ENCODE results near the gene MCF2L. TPM values are rescaled to one million over a fixed set of nuclear protein-coding genes. Genes with fewer than 3 reads are reported as not detected.

MCF2L gene
- total and polyA plus RNA-seq, 4 donors = 21.0 to 78.7 (median 35.9) TPM

DNA sequence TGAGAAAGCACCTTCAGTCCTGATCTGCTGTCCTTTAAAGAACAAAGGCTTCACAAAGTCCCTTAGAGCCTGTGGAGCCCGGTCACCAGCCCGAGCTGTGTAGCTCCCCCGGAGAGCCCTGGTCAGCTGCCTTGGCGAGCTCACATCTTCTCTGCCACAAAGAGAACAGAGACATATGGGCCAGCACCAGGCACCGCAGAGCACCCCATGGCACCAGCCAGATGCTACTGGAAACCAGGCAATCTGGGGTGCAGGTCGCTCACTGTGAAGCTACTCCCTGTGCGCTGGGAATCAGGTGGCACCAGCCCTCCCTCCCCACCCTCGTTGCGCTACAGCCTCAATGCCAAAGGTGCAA, 92.2 kb downstream of the MCF2L start:
- no peak for DNase-seq
- 92 to 94% methylated on average over 9 of the region's 9 CpGs for WGBS, 2 donors
- TF ChIP-seq, protein P1, sequence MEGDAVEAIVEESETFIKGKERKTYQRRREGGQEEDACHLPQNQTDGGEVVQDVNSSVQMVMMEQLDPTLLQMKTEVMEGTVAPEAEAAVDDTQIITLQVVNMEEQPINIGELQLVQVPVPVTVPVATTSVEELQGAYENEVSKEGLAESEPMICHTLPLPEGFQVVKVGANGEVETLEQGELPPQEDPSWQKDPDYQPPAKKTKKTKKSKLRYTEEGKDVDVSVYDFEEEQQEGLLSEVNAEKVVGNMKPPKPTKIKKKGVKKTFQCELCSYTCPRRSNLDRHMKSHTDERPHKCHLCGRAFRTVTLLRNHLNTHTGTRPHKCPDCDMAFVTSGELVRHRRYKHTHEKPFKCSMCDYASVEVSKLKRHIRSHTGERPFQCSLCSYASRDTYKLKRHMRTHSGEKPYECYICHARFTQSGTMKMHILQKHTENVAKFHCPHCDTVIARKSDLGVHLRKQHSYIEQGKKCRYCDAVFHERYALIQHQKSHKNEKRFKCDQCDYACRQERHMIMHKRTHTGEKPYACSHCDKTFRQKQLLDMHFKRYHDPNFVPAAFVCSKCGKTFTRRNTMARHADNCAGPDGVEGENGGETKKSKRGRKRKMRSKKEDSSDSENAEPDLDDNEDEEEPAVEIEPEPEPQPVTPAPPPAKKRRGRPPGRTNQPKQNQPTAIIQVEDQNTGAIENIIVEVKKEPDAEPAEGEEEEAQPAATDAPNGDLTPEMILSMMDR (IDR thresholded peaks at IDR 0.05; ENCODE audit: control extremely low read depth, extremely low read depth) = no peak

DNA sequence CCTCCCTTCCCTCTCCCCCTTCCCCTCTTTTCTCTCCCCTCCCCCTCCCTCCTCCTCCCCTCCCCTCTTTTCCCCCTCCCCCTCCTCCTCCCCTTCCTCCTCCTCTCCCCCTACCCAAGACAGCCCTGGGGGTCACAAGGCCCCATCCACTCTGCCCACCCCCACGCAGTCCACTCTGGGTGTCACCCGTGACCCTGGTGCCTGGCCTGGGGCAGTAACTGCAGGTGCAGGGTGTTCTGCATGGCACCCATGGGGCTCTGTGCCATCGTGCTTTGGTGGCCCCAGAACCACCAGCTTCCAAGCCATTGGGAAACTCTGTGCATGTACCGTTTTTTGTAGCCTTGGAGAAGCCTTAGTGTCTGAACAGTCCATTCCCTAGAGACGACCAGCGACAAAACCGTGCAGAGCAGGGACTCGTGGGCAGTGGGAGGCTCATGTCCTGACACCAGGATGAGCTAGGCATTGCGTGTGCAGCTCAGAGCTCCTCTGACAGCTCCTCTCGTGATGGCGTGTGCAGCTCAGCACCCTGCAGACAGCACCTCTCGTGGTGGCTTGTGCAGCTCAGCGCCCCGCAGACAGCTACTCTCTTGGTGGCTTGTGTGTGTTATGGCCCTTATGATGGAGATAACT, 92.9 kb downstream of the MCF2L start:
- peaks cover 0 to 4% (median 1%) of the 10 kb centered on the region in 4 donors for H3K9me3 ChIP-seq (ENCODE audit: control insufficient read depth in 4 of 4, insufficient read depth in 3 of 4, low read length in 3 of 4)
- 88 to 94% methylated on average over 14 of the region's 14 CpGs for WGBS, 2 donors
- DNase-seq (no peak), ATAC-seq (ENCODE audit: insufficient read depth, low FRiP score) (no peak)
- no peak overlapping the region for H3K4me3 ChIP-seq
- H3K27me3 ChIP-seq (ENCODE audit: control insufficient read depth in 3 of 3, insufficient read depth in 3 of 3, low read length in 2 of 3) = no peaks in the 10 kb centered on the region
- H3K36me3 ChIP-seq (ENCODE audit: control insufficient read depth in 4 of 4, insufficient read depth in 4 of 4, low read length in 4 of 4) = peaks cover 0 to 26% (median 0%) of the 10 kb centered on the region in 4 donors
- H3K27ac ChIP-seq (ENCODE audit: low read depth in 1 of 2, low read length in 1 of 2) = no peak overlapping the region
- no peak overlapping the region for H3K9ac ChIP-seq (ENCODE audit: insufficient read depth in 1 of 2, low read length in 2 of 2)
- TF ChIP-seq, protein P1 (IDR thresholded peaks at IDR 0.05; ENCODE audit: control extremely low read depth, extremely low read depth) = no peak
- H3K4me1 ChIP-seq (ENCODE audit: control insufficient read depth in 5 of 5, insufficient read depth in 5 of 5, low read length in 5 of 5) = no peaks in the 10 kb centered on the region

More for the DNA sequence above, 92.2 kb downstream of the MCF2L start:
- H3K9me3 ChIP-seq (ENCODE audit: control insufficient read depth in 4 of 4, insufficient read depth in 3 of 4, low read length in 3 of 4) = peaks cover 0 to 4% (median 1%) of the 10 kb centered on the region in 4 donors
- no peak overlapping the region for H3K4me3 ChIP-seq
- H3K4me1 ChIP-seq (ENCODE audit: control insufficient read depth in 5 of 5, insufficient read depth in 5 of 5, low read length in 5 of 5) = no peaks in the 10 kb centered on the region
- H3K27me3 ChIP-seq (ENCODE audit: control insufficient read depth in 3 of 3, insufficient read depth in 3 of 3, low read length in 2 of 3) = no peaks in the 10 kb centered on the region
- no peak overlapping the region for H3K9ac ChIP-seq (ENCODE audit: insufficient read depth in 1 of 2, low read length in 2 of 2)
- no peak overlapping the region for H3K27ac ChIP-seq (ENCODE audit: low read depth in 1 of 2, low read length in 1 of 2)
- ATAC-seq (ENCODE audit: insufficient read depth, low FRiP score) = no peak
- H3K36me3 ChIP-seq (ENCODE audit: control insufficient read depth in 4 of 4, insufficient read depth in 4 of 4, low read length in 4 of 4) = peaks cover 0 to 23% (median 0%) of the 10 kb centered on the region in 4 donors

DNA sequence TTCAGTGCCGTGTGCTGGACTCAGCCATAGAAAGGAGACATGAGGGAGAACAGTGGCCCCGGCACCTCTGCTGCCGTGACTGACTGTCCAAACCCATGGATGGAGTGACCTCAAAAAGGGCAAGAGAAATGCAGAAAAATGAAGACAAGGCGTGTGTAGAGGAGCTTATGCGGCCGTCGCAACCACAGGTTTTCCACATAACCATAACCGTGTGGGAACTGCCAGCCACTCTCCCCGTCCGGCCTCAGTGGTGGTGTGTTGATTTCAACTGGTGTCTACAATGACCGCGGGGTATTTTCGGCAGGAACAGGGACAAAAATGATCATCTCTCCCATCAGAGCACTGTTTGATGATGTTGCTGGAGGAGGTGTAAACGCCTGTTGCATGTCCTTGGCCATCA, 93.7 kb downstream of the MCF2L start:
- Histone ChIP-seq H3K36me3 (ENCODE audit: control insufficient read depth in 4 of 4, insufficient read depth in 4 of 4, low read length in 4 of 4) (peaks cover 0 to 26% (median 0%) of the 10 kb centered on the region in 4 donors), H3K9ac (ENCODE audit: insufficient read depth in 1 of 2, low read length in 2 of 2) (no peak overlapping the region), H3K4me3 (no peak overlapping the region), H3K9me3 (ENCODE audit: control insufficient read depth in 4 of 4, insufficient read depth in 3 of 4, low read length in 3 of 4) (peaks cover 0 to 3% (median under 1%) of the 10 kb centered on the region in 4 donors), H3K27me3 (ENCODE audit: control insufficient read depth in 3 of 3, insufficient read depth in 3 of 3, low read length in 2 of 3) (no peaks in the 10 kb centered on the region), H3K4me1 (ENCODE audit: control insufficient read depth in 5 of 5, insufficient read depth in 5 of 5, low read length in 5 of 5) (no peaks in the 10 kb centered on the region), H3K27ac (ENCODE audit: low read depth in 1 of 2, low read length in 1 of 2) (no peak overlapping the region)
- ATAC-seq (ENCODE audit: insufficient read depth, low FRiP score) = no peak
- 92 to 94% methylated on average over 14 of the region's 14 CpGs for WGBS, 2 donors
- no peak for DNase-seq
- TF ChIP-seq, protein P1 (IDR thresholded peaks at IDR 0.05; ENCODE audit: control extremely low read depth, extremely low read depth) = no peak

DNA sequence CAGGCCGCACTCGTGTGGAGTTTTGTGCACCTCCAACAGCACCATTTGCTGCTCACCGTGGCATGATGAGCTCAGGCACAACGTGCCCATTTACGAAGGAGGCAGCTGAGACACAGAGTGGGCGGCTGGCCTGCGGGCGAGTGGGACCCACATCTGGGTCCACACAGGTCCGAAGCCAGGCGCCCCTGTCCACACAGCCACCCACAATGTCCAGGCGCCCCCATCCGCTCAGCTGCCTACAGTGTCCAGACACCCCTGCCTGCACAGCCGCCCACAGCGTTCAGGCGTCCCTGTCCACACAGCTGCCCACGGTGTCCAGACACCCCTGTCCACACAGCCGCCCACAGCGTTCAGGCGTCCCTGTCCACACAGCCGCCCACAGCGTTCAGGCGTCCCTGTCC, 94.1 kb downstream of the MCF2L start:
- ATAC-seq (ENCODE audit: insufficient read depth, low FRiP score) = no peak
- H3K9ac ChIP-seq (ENCODE audit: insufficient read depth in 1 of 2, low read length in 2 of 2) = no peak overlapping the region
- no peak overlapping the region for H3K4me3 ChIP-seq
- H3K4me1 ChIP-seq (ENCODE audit: control insufficient read depth in 5 of 5, insufficient read depth in 5 of 5, low read length in 5 of 5) = no peaks in the 10 kb centered on the region
- TF ChIP-seq, protein P1 (IDR thresholded peaks at IDR 0.05; ENCODE audit: control extremely low read depth, extremely low read depth) = no peak
- H3K27me3 ChIP-seq (ENCODE audit: control insufficient read depth in 3 of 3, insufficient read depth in 3 of 3, low read length in 2 of 3) = no peaks in the 10 kb centered on the region
- DNase-seq = no peak
- H3K36me3 ChIP-seq (ENCODE audit: control insufficient read depth in 4 of 4, insufficient read depth in 4 of 4, low read length in 4 of 4) = peaks cover 0 to 26% (median 0%) of the 10 kb centered on the region in 4 donors
- peaks cover 0 to 3% (median 0%) of the 10 kb centered on the region in 4 donors for H3K9me3 ChIP-seq (ENCODE audit: control insufficient read depth in 4 of 4, insufficient read depth in 3 of 4, low read length in 3 of 4)
- H3K27ac ChIP-seq (ENCODE audit: low read depth in 1 of 2, low read length in 1 of 2) = no peak overlapping the region
- WGBS, 2 donors = 95 to 97% methylated on average over 22 of the region's 22 CpGs

Data from lung (tissue), 12 donors.